ENCODE results near the gene LZTS2.

DNA sequence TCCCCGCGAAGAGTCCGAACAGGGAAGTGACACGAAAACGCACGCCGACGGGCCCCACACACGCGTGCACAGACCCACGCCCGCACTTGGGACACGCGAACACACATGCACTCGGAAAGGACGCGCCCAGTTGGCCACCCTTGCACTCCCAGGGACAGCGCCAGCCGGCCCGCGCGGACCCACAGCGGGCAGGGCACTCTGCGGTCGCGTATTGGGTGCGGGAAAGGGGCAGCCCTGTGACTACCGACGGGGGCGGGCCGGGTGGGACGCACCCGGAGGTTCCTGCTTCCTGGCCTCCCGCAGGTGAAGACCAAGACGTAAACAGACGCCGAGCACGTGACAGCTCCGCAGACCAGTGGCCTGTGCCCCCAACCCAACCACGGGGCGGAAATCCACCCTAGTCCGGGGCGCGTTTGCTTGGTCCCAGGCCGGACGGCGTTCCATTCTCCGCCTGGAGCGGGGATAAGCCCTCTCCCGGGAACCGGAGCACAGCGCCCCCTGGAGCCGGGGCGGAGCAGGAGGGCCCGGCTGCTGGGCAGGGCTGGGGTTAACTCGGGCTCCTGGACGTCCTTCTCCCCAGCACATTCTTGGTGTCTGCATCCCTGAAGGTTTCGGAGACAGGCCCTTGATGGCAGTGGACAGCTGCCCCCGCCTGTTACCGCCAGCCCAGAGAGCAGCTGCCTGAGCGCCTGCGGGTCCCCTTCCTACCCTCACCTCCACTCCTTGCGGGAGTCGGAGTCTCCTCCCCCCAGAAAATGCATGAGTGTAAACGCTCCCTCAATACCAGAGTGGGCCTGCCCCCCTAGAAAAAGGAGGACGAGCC, 2.0 kb upstream of the LZTS2 start:
- TF ChIP-seq, protein P1, sequence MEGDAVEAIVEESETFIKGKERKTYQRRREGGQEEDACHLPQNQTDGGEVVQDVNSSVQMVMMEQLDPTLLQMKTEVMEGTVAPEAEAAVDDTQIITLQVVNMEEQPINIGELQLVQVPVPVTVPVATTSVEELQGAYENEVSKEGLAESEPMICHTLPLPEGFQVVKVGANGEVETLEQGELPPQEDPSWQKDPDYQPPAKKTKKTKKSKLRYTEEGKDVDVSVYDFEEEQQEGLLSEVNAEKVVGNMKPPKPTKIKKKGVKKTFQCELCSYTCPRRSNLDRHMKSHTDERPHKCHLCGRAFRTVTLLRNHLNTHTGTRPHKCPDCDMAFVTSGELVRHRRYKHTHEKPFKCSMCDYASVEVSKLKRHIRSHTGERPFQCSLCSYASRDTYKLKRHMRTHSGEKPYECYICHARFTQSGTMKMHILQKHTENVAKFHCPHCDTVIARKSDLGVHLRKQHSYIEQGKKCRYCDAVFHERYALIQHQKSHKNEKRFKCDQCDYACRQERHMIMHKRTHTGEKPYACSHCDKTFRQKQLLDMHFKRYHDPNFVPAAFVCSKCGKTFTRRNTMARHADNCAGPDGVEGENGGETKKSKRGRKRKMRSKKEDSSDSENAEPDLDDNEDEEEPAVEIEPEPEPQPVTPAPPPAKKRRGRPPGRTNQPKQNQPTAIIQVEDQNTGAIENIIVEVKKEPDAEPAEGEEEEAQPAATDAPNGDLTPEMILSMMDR (IDR thresholded peaks at IDR 0.05) = peak; percentile 67 to 91 (median 89)
- TF ChIP-seq EP300 (IDR thresholded peaks at IDR 0.05) (no peak), POLR2A (IDR thresholded peaks at IDR 0.05) (no peak)
